AG09309 (cell line): ENCODE measurements around the gene FLT4.

Source experiments
- DNase-seq: peaks from one replicate; pipeline ENCODE4 v3.0.0-alpha.2; 2010; ENCODE audit warnings: low read depth
- H3K4me3 ChIP-seq: 2 replicates; pipeline ENCODE4 v1.5.1; 2011; ENCODE audit warnings: mild to moderate bottlenecking, low read depth, low read length, moderate library complexity; ENCODE audit not compliant: control insufficient read depth
- TF ChIP-seq, protein P1 (sequence below): IDR thresholded peaks from 2 replicates; pipeline ENCODE4 v1.5.1; 2011; ENCODE audit warnings: mild to moderate bottlenecking, low read depth, low read length, inconsistent platforms; ENCODE audit not compliant: insufficient read depth, control insufficient read depth; ENCODE audit errors: missing control alignments

The FLT4 gene

DNA sequence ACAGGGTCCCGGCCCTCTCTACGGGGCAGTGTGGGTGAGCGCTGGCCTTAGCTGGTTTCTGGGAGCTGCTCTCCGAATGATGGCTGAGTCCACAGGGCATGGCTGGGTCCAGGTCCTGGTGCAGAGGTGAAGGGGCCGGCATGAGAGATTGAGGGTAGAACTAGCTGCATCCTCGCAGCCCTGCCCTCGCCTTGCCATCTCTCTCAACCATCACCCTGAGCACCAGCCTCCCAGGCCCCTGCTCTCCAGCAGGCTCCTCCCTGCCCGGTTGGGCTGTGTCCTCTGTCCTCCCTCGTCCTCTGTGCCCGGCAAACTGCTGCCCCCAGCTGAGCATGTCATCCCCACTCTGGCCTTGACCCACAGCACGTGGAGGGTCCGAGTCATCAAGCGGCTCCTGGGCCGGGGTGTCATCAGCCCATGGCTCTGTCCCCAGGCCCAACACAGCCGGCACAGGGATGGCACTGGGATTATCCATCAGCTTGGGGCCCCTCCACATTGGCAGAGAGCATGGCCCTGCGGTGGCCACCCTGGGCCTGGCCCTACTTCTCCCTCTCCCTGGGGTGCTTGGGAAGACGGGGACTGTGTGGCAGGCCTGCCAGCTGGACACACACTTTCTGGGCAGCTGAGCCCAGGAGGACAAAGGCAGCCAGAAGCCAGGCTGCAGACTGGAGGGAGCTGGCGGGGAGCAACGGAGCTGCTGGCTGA is 8.4 kb downstream of the FLT4 start:
- DNase-seq: no peak
- TF ChIP-seq, protein P1, sequence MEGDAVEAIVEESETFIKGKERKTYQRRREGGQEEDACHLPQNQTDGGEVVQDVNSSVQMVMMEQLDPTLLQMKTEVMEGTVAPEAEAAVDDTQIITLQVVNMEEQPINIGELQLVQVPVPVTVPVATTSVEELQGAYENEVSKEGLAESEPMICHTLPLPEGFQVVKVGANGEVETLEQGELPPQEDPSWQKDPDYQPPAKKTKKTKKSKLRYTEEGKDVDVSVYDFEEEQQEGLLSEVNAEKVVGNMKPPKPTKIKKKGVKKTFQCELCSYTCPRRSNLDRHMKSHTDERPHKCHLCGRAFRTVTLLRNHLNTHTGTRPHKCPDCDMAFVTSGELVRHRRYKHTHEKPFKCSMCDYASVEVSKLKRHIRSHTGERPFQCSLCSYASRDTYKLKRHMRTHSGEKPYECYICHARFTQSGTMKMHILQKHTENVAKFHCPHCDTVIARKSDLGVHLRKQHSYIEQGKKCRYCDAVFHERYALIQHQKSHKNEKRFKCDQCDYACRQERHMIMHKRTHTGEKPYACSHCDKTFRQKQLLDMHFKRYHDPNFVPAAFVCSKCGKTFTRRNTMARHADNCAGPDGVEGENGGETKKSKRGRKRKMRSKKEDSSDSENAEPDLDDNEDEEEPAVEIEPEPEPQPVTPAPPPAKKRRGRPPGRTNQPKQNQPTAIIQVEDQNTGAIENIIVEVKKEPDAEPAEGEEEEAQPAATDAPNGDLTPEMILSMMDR: no peak
- no peak overlapping the region for H3K4me3 ChIP-seq

- TF ChIP-seq, protein P1: no peak
- DNase-seq: no peak
Observed at GRCh38 chr5:180640611-180640860, 8.9 kb downstream of the FLT4 start.

DNA sequence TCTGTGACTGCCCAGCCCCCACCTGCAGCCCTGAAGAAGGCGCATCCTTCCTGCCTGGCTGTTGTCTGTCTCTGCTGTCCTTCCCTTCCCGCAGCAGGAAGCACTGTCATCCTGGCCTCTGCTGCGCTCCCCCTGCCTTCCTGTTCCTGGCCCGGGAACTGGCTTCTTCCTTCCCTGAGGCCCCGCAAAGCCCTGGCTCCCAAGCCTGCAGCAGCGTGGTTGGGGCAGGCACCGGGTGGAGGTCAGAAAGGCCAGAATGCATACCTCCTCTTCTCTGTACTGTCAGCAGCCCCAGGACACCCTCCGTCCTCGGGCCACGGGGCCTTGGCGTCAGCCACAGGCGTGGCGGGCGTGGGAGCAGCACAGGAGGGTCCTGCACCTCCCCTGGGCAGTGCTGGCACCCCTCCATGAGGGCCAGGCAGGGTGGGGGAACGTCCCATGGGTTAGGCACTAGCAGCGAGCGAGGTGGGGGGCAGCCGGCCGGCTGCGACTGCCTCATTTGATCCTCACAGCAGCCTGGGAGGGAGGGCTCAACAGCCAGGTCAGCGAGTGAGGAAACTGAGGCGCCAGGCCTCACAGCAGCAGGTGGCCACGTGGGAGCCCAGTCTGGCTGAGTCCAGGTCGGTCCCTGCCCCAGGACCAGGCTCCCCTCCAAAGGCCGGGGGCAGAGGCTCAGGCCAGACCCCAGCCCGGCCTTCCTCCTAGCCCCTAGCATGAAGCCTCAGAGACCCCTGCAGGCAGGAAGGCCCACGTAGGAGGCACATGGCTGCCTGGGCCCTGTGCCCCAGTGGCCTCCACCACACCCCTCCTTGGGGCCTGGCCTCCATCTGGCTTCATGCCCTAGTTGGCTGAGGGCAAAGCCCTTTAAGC is 9.4 kb downstream of the FLT4 start:
- TF ChIP-seq, protein P1: no peak
- H3K4me3 ChIP-seq: no peak overlapping the region
- no peak for DNase-seq

More at GRCh38 chr5:180640611-180640860, 8.9 kb downstream of the FLT4 start:
- no peak overlapping the region for H3K4me3 ChIP-seq

DNA sequence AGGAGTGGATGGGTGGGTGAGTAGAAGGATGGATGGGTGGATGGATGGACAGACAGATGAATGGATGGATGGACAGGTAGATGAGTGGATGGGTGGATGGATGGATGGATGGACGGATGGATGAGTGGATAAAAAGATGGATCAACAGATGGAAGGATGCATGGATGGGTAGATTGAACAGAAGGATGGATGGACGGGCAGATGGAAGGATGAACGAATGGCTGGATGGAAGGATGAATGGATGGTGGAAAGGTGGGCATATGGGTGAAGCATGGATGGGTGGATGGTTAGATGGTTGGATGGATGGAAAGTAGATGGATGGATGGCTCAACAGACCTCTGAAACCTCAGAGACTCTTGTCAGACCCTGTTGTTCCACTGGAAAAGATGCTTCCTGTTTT is 10.1 kb downstream of the FLT4 start:
- DNase-seq: no peak
- TF ChIP-seq, protein P1: no peak
- H3K4me3 ChIP-seq: no peak overlapping the region

- TF ChIP-seq, protein P1: no peak
- no peak overlapping the region for H3K4me3 ChIP-seq
Observed at GRCh38 chr5:180637962-180638680, 11.3 kb downstream of the FLT4 start.

DNA sequence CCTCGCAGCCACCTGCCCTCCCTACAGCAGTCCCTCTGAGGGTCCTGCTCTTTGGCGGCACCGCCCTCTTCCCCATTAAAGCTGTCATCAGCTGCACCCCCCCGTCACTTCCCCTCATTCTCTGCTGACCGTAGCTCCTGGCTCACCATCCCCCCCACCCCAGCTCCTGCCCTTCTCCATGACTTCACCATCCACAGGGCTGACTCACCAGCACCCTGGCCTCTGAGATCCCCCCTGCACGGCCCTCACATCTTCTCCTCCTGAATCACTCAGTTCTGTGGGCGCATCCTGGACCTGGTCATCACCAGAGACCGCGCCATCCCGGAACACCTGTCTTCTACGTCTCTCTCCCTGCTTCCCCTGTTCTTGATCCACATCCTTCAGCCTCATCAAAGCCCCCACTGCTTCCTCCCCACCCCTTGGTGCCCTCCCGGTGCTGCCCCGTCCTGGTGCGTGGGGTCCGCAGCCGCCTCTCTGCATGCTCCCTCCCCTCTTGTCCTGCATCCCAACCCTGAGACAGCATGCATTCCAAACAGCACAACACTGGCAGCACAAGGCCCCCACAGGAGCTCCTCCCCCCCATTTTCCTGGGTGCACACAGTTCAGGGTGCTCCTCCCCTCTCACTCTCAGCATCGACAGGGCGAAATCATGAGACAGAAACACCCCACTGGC is 12.9 kb downstream of the FLT4 start:
- TF ChIP-seq, protein P1: no peak
- no peak overlapping the region for H3K4me3 ChIP-seq
- DNase-seq: no peak

More at GRCh38 chr5:180637962-180638680, 11.3 kb downstream of the FLT4 start:
- DNase-seq: no peak
